GM23338 (cell line): ENCODE data around the gene OSBPL7. TPM values are rescaled to one million over a fixed set of nuclear protein-coding genes. Genes with fewer than 3 reads are reported as not detected.

Source experiments
- CREB1 ChIP-seq: fragments of 250-450 bp; sonication (Bioruptor Pico); IDR thresholded peaks from 2 replicates; pipeline ENCODE4 v1.5.0; 2020; ENCODE audit warnings: low read depth, mild to moderate bottlenecking, moderate library complexity
- EZH2 ChIP-seq: fragments of 200-600 bp; sonication (generic); IDR thresholded peaks from one replicate; pipeline ENCODE4 v1.8.0; 2017; ENCODE audit warnings: antibody characterized with exemption, mild to moderate bottlenecking, low read depth; ENCODE audit not compliant: unreplicated experiment
- REST ChIP-seq: IDR thresholded peaks from one replicate; pipeline ENCODE4 v1.6.1; 2018; ENCODE audit warnings: antibody characterized with exemption; ENCODE audit not compliant: unreplicated experiment
- ZNF462 ChIP-seq: fragments of 250-450 bp; sonication (Bioruptor Pico); IDR thresholded peaks from 2 replicates; pipeline ENCODE4 v1.5.0; 2020; ENCODE audit warnings: mild to moderate bottlenecking, moderate library complexity
- polyA plus RNA-seq: library from polyadenylated mRNA; unstranded; fragments of >200 nt; fragmentation: Nextera tagmentation; extraction: Ambion mirVana; gene quantifications from 2 replicates; pipeline ENCODE4 v1.2.1, GENCODE V29; 2016
- total RNA-seq: library from RNA; depleted of rRNA; stranded (reverse); fragments of >200 nt; shearing (Covaris generic); gene quantifications from 2 replicates; pipeline ENCODE4 v1.2.3, GENCODE V29; 2014

Gene OSBPL7
- total and polyA plus RNA-seq, 2 experiments from 2014 or later: 3.4 to 8.1 TPM

DNA sequence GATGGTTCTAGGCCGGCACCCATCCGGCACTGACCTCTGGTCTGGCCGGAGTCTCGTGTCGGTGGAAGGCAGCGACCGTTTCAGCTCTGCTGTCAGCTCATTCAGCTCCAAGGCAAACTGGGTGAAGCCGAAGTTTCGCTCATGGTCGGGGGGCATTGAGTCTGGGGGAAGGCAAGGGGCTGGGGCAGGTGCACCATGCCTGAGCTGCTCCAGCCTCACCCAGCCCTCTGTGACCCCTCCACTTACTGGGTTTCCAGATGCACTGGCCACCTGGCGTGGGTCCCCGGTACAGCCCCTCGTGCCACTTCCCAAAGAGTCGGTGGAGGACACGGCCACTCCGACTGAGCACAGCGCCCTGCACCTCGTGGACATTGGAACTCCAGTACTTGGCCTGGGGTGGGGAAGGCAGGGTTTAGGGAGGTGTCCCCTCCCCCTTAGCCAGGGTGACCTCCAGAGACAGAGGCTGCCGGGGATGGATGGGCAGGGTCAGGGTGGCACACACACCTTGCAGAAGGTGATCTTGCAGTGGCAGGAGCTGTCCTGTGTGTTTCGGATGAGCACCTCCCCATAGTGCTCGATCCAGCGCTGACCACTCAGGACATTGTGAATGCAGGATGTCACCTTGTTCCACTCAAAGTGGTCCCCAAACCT is 12.6 kb downstream of the OSBPL7 start (continued):
- TF ChIP-seq ZNF462 (CRISPR knock-in tag) (no peak), REST (no peak), EZH2 (no peak), CREB1 (no peak)
